ENCODE results near the gene MYOM1.
A peak's percentile ranks its signal among the peaks of the same experiment; 100 is the strongest.
"Not testable (repeated sequence)": the region's sequence is repeated elsewhere in the genome, so short reads cannot be mapped to it uniquely, and the experiment has no call there.

MYOM1 gene

DNA sequence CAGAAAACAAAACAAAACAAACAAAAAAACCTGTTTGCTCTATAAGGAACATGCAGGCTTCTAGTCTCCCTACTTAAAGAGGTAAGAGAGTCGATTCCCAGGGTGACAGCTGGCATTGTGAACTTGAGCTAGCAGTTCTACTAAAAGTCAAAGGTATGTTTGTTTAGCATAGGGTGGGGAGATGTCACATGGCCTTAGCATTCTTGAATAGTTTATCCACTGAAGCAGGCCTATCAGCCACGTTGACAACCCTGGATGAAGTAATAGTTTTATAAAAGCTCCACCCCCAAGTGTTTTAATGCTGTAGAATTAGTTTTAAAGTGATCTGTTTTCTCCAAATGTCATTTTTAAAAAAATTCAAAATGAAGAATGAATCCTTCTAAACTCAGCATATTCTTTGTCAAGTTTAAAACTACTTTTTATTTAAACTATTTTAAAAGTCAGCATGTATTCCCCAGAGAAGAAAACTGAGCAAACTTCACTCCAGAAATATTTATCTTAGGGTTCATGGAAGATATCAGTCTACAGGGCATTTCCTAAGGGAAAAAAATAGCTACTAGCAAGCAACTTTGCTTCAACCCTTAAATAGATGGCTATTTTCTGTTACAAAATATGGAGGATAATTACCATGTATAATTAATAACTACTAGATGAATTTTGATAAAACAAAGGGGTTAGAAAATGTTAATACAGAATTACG lies 1.7 kb downstream of the MYOM1 start:
- DNase-seq: no peak

DNA sequence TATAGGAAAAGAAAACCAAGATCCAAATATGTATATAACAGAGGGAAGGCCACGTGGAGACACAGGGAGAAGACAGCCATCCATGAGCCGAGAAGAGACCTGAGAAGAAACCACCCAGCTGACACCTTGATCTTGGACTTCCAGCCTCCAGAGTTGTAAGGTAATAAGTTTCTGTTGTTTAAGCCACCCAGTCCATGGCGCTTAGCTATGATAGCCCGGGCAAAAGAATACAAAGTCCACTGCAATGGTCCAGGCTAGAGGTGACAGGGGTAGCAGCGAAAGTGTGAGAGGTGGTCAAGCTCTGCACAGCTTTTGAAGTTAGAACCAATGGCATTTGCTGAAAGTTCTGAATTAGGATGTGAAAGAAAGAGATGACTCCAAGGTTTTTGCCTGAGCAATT lies 2.8 kb downstream of the MYOM1 start:
- DNase-seq: no peak

DNA sequence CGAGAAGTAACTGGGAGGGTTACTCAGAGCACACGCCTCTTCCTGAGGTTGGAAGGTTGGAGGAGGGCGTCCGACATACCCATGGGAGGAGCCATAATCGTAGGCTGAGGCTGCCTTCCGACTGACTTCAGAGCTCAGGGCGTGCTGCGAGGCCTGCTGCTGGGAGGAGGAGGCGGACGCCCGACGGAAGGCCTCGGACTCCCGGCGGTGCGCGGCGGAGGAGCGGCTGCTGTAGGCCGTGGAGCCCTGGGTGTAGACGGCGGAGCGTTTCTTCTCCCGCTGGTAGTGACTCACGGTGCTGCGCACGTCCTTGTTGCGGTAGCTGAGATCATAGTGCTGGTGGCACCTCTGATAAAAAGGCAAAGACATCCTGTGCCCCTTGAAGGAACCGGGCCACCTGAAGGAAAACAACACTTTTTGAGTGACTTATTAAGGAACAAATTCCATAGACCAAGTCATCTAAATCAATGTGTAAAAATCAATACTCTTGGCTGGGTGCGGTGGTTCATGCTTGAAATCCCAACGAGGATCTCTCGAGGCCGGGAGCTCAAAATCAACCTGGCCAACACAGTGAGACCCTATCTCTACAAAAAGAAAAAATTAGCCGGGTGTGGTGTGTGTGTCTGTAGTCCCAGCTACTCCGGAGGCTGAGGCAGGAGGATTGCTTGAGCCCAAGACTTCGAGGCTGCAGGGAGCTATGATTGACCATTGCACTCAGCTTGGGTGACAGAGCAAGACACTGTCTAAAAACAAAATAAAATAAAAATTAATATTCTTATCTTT lies 4.7 kb downstream of the MYOM1 start:
- no peak for DNase-seq

DNA sequence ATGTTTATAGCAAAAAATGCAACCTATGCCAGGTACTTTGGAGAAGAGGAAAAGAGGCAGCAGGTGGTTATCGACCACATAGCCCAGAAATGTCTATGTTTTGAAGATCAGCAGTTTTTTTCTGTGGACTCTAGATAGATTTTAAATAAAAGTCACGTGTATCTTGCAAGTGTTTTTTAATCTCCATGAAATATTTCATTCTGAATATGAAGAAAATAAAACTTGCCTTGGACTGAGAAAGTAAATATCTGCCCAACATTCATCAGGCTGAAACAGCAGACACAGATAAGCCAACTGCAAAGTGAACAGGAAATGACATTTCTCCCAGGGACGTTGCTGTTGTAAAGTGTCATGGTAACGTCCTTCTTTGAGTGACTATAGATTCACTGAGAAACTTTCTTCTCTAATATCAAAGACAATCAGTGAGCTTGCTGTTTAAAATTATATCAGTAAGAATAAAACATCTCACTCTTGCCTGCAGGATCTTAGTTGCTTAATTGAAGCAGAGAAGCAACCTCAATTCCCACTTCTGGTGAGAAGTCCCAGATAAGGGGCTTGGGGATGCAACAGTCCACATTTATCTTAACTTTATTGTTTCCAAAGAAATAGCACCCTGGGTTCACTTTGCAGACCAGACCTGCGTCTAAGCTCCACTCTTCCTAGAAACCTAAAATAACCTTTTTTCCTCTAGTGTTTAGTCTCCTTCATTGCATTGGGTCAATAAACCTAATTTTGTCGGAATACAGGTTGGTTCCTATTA lies 6.3 kb downstream of the MYOM1 start:
- DNase-seq: peak; percentile 21

DNA sequence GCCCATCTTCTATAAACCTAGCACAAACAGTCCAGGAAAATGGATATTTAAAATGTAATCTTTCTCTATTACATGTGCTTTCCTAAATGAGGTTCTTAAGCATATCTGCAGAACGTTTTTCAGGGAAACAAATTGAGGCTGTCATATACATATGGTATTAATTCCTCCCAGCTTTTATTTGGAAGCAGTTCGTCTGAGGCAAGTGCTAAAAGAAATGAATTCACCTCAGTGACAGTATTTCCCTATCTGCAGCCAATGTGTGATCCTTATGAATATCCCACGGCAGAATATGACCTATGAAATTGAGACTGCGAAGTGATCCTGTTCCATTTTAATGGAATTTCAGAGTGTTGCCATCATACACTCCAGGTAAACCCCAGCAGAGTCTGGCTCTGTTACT lies 7.1 kb downstream of the MYOM1 start:
- no peak for DNase-seq

DNA sequence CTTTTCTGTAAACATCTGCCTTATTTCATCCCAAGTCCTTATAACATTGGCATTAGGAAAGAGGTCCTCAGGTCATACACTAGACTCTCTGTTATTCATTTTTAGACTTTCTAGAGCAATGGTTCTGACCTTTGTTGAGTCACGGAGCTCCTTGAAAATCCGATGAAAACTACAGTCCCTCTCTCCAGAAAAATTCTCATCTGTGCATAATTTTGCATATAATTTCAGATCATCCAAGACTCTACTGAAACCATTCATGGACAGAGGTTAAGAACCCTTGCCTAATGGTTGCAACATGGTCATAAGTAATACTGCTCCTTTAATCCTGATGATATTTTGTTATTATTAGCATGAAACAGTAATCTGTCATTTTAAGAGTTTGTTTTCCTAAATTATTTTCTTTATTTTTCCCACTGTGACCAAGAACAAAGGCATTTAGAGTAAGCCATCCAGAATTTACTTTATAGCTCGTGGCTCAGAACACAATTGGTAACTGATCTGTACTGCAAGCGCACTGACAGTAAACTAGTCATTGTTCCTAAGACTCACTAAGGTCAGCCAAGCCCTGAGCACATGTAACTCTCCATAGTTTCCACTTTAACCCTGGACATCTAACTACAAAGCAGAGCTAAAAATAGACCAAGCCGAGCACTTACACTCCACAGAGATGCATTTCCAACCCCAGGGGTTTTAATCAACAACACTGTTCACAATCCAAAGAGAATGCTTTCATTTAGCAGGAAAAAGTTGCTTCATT lies 8.4 kb downstream of the MYOM1 start:
- DNase-seq: no peak

DNA sequence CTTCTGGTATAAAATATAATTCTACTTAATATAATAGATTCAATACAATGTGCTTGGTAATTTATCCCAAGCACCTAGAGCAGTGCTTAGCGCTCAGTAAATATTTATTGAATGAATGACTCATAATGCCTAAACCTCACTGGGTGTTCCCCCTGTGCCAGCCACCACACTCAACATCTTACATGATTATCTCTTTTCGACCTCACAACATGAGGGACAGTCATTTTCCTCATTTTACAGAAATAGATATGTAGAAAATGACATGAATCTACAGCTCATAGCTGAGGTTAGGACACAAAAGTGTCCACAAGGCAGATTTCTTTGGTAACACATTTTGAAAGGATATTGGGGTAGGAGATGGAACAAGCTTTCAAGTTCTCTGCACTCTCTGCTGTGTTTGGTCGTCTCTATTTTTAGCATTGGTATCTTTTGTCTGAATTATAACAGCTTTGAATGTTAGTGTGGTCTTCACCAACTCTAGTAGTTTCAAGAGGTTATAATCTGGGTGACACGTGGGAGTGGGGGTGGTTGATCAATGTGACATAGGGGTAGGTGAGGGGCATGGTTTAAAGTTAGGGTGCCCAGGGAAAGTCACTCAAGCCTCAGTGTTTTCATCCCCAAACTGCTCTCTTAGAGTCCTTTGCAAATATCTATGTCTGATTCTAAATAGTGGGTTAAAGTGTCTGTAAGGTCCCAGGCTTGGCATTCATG lies 9.8 kb downstream of the MYOM1 start:
- DNase-seq: peak; percentile 51

DNA sequence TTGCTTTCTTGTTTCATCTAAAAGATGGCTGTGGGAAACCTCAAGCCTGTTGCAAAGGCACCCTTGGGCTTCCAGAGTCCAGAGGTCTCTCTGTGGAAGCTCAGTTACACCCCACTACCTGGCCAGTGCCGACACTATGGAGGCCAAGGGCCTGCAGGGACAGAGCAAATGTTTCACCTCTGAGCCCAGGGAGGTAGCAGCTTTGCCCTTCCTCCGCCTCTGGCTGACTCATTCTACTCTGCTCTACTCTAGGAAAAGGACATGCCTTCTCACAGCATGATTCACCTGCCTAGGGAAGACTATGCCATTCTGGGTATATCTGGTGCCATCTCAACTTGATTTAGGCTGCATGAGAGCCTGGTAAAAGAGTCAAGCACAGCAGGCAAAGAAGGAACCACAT lies 12.2 kb downstream of the MYOM1 start:
- no peak for DNase-seq

DNA sequence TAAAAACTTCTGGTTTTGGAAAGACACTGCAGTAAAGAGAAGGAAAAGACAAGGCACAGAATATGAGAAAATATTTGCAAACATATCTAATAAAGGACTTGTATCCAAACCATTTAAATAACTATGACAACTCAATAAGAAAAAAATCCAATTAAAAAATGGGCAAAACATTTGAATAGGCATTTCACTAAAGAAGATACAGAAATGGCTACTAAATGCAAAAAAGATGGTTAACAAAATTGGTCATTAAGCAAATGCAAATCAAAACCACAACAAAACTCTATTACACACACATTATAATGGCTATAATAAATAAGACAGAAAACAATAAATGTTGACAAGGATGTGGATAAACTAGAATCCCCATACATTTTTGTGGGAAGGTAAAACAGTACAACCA lies 14.5 kb downstream of the MYOM1 start:
- no peak for DNase-seq

DNA sequence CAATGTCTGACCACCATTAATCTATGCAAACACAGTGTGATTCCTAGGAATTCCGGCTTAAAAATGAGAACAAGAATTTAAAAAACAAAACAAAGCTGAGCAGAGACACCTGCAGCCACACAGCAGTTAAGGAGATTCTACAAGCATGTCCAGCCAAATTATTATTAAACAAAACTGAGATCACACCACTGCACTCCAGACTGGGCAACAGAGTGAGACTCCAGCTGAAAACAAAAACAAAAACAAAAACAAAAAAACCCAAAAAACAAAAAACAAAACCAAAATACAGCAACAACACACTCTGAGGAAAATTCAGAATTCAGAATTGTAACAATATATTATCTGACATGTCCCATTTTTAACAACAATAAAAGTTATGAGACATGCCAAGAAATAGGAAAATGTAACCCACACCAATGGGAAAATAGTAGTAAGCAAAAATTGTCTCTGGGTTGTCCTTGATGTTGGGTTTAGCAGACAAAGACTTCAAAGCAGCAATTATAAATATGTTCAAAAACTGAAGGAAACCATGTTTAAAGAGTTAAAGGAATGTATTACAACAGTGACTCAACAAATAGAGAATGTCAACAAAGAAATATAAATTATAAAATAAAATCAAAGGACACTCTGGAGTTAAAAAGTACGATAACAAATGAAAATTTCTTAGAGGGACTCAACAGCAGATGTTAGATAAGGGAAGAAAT lies 19.7 kb downstream of the MYOM1 start:
- DNase-seq: no peak

DNA sequence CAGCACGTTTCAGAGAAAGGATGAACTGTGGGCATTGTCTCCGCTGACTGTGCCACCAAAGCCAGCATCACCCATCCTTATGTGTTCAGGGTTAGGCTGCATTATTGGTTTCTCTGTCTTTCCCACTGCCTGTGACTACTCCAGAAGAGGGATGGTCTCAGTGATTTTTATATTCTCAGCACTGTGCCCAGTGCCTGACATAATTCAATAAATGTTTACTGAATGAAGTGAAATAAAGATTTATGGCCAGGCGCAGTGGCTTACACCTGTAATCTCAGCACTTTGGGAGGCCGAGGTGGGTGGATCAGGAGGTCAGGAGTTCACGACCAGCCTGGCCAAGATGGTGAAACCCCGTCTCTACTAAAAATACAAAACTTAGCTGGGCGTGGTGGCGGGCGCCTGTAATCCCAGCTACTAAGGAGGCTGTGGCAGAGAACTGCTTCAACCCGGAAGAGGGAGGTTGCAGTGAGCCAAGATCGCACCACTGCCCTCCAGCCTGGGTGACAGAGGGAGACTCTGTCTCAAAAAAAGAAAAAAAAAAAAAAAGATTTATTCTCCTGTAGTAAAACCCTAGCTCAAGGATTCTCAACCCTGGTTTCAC lies 21.4 kb downstream of the MYOM1 start:
- DNase-seq: not testable (repeated sequence)

DNA sequence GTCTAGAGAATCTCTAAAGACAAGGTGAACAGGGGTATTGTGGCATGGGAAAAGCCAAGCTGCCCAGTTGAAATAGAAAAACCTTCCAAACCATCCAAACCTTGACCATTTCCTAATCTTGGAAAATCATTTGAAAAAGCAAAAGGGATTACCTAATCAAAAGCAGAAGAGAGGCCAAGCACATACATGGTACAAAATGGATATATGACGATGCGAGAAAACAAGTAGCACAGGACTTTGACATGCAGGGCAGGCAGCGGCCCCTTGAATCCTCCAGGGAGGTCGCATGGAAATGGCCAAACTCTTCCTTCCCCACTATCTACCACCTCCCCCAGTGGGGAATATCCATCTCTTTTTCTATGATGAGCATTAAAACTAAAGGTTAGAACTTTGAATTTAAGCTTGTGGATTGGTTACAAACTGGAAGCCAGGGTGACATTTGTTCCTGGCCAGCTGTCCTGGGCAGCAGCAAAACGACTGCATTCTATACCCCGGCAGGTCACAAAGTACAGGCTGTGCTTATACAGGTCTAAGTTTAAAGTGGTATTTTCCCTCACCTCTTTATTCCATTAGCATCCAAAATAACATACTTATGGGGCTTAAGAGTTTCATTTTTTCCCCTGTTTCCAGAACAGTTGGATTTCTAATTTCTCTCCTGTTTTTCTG lies 24.7 kb downstream of the MYOM1 start:
- DNase-seq: no peak

DNA sequence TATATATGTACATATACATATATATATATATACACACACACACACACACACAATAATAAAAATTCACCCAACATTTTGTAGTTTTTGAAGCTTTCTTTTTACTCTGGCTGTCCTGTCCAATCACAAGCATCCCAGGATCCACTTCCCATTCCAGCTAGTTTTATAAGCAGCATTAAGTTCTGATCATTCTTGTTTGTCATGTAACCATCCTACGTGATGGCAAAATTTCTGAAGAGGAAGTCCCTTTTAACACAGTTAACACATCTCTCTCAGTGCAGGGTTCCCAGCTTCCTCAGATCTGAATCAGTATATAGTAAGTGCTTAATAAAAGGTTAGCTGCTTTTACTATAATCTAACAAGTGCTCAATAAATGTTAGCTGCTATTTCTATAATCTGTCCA lies 26.4 kb downstream of the MYOM1 start:
- no peak for DNase-seq

DNA sequence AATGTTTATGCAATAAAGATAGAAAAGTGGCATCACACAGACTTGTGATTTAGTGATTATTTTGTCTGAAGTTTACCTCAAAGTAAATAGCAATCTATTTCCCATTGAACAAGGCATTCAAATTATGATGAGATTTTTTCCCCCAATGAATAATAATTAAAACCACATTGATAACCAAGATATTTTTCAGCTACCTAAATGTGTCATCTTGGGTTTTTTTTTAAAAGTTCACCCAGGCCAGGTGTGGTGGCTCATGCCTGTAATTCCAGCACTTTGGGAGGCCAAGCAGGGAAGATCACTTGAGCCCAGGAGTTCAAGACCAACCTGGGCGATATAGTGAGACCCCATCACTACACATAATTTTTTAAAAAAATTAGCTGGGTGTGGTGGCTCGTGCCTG lies 27.0 kb downstream of the MYOM1 start:
- no peak for DNase-seq

DNA sequence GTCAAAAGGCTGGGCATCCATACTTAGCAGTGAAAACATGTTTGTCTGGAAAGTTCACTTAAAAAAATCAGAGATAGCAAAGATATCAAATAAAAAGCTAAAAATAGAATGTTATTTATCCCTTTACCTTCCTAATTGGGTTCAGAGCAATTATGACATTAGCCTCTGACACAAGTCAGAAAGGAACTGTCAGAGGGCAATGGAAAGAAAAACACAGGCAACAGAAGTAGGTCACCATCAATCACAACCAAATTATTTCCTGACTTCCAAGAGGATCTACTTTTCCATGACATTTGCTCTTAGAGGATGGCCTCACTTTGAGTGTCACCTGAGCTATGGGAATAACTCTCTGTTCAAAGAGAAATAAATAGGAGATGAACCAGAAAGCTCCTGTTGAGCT lies 27.5 kb downstream of the MYOM1 start:
- no peak for DNase-seq

DNA sequence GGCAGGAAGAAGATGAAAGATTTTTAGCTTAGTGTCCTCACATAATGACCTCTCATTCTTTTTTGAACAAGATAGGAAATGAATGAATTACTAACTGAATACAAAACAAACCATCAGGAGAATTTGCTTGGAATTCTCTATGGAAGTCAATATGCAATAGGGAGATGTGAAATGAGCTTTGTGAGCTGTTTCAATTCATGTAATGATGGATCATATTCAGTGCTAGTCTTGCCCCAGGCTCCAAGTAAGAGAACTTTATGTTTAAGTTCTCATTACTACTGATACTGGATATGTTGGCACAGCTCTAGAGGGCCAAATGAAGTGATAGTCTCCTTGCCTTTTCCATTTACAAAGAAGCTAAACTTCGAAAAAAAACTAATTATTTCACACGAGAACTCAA lies 29.2 kb downstream of the MYOM1 start:
- no peak for DNase-seq

DNA sequence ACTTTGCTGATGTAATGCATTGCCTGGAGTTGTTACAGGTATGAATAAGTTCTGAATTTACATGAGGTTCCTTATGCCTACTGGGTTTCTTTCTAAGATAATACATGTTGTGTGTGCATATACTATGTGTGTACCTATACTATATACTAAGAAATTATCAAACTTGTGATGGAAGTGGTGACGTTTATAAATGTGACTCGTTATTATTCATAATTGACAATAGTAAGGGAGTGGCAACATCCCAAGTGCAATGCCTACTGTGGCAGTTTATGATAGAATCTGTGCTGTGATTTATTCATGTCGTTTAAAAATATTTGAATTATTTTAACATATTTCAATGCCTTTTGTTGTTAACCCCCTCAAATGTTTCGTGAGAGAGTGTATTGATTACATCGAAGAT lies 29.9 kb downstream of the MYOM1 start:
- no peak for DNase-seq

DNA sequence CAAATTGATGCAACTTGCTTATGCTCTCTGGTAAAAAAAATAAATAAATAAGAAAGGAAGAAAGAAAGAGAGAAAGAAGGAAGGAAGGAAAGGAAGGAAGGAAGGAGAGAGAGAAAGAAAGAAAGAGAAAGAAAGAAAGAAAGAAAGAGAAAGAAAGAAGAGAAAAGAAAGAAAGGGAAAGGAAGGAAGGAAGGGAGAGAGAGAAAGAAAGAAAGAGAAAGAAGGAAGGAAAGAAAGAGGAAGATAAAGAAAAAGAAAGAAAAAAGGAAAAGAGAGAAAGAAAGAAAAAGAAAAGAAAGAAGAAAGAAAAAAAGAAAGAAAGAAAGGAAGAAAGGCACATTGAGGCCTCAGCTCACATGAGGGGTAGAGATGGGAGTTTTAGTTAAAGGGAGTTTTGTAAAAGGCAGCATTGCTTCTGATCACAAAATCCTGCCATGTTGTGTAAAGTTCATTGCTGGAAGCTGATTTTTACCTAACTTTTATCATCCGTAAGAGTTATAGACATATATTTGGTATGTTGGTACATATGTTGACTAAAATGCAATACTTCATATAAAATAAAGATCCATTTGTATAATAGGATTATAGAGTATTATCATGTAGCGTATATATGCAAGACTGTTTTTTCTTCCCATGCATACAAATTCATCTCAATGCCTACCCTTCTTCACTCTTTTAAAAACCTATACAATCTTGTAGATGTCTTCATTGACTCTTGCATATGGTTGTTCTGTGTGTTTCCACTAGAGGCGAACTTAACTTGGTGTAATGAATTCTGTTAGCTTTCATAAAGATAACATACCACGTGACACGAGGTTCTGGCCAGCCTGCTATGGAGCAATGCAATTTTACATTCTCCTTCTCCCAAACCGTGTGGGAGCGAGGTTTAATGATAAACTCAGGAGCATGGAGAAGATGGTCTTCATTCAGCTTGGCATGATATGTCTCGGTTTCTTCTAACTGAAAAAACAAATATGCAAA lies 32.8 kb downstream of the MYOM1 start:
- DNase-seq: no peak

DNA sequence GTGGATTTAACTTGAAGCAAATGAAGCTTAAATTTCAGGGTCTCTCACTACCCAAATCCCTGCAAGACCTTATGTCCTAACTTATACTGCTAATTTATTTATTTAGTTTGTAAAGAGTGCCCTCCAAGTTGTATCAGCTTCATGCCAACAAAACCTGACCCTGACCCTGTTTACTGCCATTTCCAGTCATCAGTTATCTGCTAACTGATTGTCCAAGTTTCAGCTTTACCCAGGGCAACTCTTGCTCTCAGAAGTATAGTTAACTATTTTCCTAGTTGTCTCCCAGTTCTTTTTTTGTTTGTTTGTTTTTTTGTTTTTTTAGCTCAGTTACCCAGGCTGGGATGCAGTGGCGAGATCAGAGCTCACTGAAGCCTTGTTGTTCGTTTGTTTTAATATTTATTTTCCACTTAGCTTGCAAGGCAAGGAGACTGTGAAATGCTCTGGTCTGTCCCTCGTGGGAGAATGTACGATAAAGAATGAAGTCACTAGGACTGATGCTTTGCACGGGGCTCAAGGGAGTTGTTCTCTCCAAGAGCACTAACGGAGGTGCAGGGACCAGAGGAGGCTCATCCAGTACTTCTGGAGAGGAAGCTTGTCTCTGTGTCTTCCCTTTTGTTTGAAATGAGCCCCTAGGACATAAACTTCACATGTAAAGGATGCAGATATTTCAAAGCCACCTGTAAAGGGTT lies 35.3 kb downstream of the MYOM1 start:
- no peak for DNase-seq

Measured in activated CD4-positive, alpha-beta T cell treated with anti-CD3 and anti-CD28 coated beads, Interleukin-2, amount 50 U/mL, for 16 hours (primary cell).